Heart left ventricle (tissue), 13 donors: ENCODE results near the gene PQBP1.

Source experiments
- POLR2A ChIP-seq, 2 donors: fragments of 450-650 bp; IDR thresholded peaks; one replicate each; pipeline ENCODE4 v1.6.1; 2017; ENCODE audit warnings: antibody characterized with exemption in 2 of 2, mild to moderate bottlenecking in 2 of 2, moderate library complexity in 2 of 2
- TF ChIP-seq, protein P1 (sequence below), 12 donors: fragments of 200-600 bp; sonication (generic) in 4 of 12; IDR thresholded peaks; one replicate each; pipeline versions ENCODE4 v1.5.0 to v1.8.0; 2018 to 2022; ENCODE audit warnings: antibody characterized with exemption in 12 of 12, mild to moderate bottlenecking in 5 of 12
- donor health status: ischemic (EF 13 %, LVEDD 7.1; RV severe dilation, severe dysfunction).
- donor health status: DM: no; HTN: yes; CAD: no.
- donor health status: DM: no; HTN: no; CAD: no.
- donor health status: ischemic (EF 25% LVEDD 6.9; RV normal size, moderate dysfunction).
- donor health status: ischemic (EF 25% LVEDD 5.7; RV mildly dilated, moderate dysfunction).
- donor health status: ischemic (EF 35%, LVEDD 5.7; RV mildly dilated, moderate dysfunction).
- donor health status: nonischemic (EF 11% LVEDD 7.7; RV severe dilation, severe dysfunction).
- donor health status: DM: yes; HTN: yes; CAD: no.
- donor health status: PGD.
- donor health status: ischemic (EF 29% LVEDD 5.4; RV normal size, mild dysfunction).
- donor health status: nonischemic (EF 23%, LVEDD 6.1; RV moderate dilation, normal function).

- TF ChIP-seq, protein P1, sequence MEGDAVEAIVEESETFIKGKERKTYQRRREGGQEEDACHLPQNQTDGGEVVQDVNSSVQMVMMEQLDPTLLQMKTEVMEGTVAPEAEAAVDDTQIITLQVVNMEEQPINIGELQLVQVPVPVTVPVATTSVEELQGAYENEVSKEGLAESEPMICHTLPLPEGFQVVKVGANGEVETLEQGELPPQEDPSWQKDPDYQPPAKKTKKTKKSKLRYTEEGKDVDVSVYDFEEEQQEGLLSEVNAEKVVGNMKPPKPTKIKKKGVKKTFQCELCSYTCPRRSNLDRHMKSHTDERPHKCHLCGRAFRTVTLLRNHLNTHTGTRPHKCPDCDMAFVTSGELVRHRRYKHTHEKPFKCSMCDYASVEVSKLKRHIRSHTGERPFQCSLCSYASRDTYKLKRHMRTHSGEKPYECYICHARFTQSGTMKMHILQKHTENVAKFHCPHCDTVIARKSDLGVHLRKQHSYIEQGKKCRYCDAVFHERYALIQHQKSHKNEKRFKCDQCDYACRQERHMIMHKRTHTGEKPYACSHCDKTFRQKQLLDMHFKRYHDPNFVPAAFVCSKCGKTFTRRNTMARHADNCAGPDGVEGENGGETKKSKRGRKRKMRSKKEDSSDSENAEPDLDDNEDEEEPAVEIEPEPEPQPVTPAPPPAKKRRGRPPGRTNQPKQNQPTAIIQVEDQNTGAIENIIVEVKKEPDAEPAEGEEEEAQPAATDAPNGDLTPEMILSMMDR (IDR thresholded peaks at IDR 0.05), result no peak
- no peak for TF ChIP-seq POLR2A (IDR thresholded peaks at IDR 0.05)
Observed at GRCh38 chrX:48905090-48905790, 7.5 kb downstream of the PQBP1 start.
